KMS-11 (cell line): ENCODE measurements around the gene LILRB1.

ENCODE experiments used
- H2AFZ ChIP-seq: fragments of 200-600 bp; sonication (generic); 2 replicates; pipeline ENCODE4 v1.6.1; 2016; ENCODE audit warnings: antibody characterized with exemption, mixed run types, low read depth
- H3K27ac ChIP-seq: fragments of 200-600 bp; sonication (generic); 2 replicates; pipeline ENCODE4 v1.6.1; 2016; ENCODE audit warnings: mild to moderate bottlenecking, mixed run types
- H3K27me3 ChIP-seq: fragments of 200-600 bp; sonication (generic); 2 replicates; pipeline ENCODE4 v1.6.1; 2017; ENCODE audit warnings: mild to moderate bottlenecking, low read depth, mixed run types, moderate library complexity; ENCODE audit not compliant: insufficient read depth
- H3K36me3 ChIP-seq: fragments of 200-600 bp; sonication (generic); 2 replicates; pipeline ENCODE4 v1.6.1; 2017; ENCODE audit warnings: mild to moderate bottlenecking, mixed run types; ENCODE audit not compliant: insufficient read depth
- H3K4me1 ChIP-seq: fragments of 200-600 bp; sonication (generic); 2 replicates; pipeline ENCODE4 v1.6.1; 2016; ENCODE audit warnings: mild to moderate bottlenecking, low read depth, mixed run types; ENCODE audit not compliant: poor library complexity, severe bottlenecking
- H3K4me2 ChIP-seq: fragments of 200-600 bp; sonication (generic); 2 replicates; pipeline ENCODE4 v1.7.0; 2016; ENCODE audit warnings: mild to moderate bottlenecking, mixed run types
- H3K4me3 ChIP-seq: fragments of 200-600 bp; sonication (generic); IDR thresholded peaks from 2 replicates; pipeline ENCODE4 v1.6.1; 2017; ENCODE audit warnings: low read depth, low read length, mixed read lengths; ENCODE audit not compliant: insufficient read depth
- H3K79me2 ChIP-seq: fragments of 200-600 bp; sonication (generic); 2 replicates; pipeline ENCODE4 v1.6.1; 2016; ENCODE audit warnings: low read depth, mixed run types; ENCODE audit not compliant: insufficient read depth
- H3K9ac ChIP-seq: fragments of 200-600 bp; sonication (generic); 2 replicates; pipeline ENCODE4 v1.6.1; 2016; ENCODE audit warnings: mild to moderate bottlenecking, mixed run types
- H4K20me1 ChIP-seq: fragments of 200-600 bp; sonication (generic); 2 replicates; pipeline ENCODE4 v1.6.1; 2016; ENCODE audit warnings: mild to moderate bottlenecking, mixed run types; ENCODE audit not compliant: insufficient read depth
- TF ChIP-seq, protein P1 (sequence below): fragments of 200-600 bp; sonication (generic); conservative IDR thresholded peaks from 2 replicates; pipeline ENCODE4 v1.6.1; 2017; ENCODE audit warnings: low read depth, mild to moderate bottlenecking, antibody characterized with exemption, low read length, moderate library complexity, mixed read lengths

The LILRB1 gene

GRCh38 chr19:54660964-54661363 is 30.7 kb downstream of the LILRB1 start:
- Histone ChIP-seq H3K36me3 (no peaks in the 10 kb centered on the region), H3K4me3 (no peak overlapping the region), H3K4me2 (no peak overlapping the region), H3K79me2 (no peaks in the 10 kb centered on the region), H4K20me1 (no peaks in the 10 kb centered on the region), H3K27ac (no peak overlapping the region), H3K9ac (no peak overlapping the region), H3K4me1 (no peaks in the 10 kb centered on the region), H3K27me3 (peaks cover 6% of the 10 kb centered on the region; the same call in 1 of the 2 replicates), H2AFZ (no peak overlapping the region)
- TF ChIP-seq, protein P1, sequence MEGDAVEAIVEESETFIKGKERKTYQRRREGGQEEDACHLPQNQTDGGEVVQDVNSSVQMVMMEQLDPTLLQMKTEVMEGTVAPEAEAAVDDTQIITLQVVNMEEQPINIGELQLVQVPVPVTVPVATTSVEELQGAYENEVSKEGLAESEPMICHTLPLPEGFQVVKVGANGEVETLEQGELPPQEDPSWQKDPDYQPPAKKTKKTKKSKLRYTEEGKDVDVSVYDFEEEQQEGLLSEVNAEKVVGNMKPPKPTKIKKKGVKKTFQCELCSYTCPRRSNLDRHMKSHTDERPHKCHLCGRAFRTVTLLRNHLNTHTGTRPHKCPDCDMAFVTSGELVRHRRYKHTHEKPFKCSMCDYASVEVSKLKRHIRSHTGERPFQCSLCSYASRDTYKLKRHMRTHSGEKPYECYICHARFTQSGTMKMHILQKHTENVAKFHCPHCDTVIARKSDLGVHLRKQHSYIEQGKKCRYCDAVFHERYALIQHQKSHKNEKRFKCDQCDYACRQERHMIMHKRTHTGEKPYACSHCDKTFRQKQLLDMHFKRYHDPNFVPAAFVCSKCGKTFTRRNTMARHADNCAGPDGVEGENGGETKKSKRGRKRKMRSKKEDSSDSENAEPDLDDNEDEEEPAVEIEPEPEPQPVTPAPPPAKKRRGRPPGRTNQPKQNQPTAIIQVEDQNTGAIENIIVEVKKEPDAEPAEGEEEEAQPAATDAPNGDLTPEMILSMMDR, result no peak

DNA sequence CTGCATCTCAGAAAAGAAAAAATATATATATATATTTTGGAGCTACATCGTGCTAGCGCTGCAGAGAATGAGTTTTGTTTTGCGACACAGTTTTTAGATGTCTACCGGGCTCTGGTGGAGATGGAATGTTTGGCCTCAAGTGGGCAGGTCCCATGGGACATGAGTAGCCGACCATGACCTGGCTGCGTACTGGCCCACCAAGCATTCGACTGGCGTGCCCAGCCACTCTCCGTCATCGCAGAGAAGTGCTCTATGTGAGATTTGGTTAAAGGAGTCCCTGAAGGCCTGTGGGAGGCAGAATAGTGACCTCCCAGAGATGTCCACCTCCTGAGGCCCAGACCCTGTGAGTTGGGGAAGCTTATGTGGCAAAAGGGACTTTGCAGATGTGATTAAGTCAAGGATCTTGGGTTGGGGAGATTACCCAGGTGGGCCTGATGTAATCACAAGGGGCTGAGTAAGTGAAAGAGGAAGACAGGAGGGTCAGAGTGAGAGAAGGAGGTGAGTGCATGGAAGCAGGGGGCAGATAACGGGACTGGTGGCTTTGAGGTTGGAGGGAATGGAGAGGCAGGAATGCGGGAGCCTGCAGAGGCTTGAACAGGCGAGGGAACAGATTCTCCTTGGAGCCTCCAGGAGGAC is 31.7 kb downstream of the LILRB1 start:
- peaks cover 6% of the 10 kb centered on the region; the same call in 1 of the 2 replicates for H3K27me3 ChIP-seq
- no peak overlapping the region for H3K4me2 ChIP-seq
- no peak overlapping the region for H3K27ac ChIP-seq
- H3K4me3 ChIP-seq, result no peak overlapping the region
- no peak overlapping the region for H3K9ac ChIP-seq
- H3K36me3 ChIP-seq, result no peaks in the 10 kb centered on the region
- TF ChIP-seq, protein P1, result no peak
- no peaks in the 10 kb centered on the region for H4K20me1 ChIP-seq
- H3K4me1 ChIP-seq, result no peaks in the 10 kb centered on the region
- H2AFZ ChIP-seq, result no peak overlapping the region
- no peaks in the 10 kb centered on the region for H3K79me2 ChIP-seq

DNA sequence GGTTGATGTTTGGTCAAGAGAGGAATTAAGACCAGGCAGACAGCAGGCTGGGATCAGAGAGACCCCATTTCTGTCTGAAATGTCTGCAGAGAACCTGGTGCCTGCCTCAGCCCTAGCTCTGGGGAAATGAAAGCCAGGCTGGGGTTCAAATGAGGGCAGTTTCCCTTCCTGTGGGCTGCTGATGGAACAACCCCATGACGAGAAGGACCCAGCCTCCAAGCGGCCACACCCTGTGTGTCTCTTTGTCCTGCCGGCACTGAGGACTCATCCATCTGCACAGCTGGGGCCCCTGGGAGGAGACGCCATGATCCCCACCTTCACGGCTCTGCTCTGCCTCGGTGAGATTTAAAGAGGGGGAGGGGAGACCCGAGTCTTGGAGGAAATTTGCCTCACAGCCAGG is 32.4 kb downstream of the LILRB1 start, which contains the start of gene LILRB4:
LILRB4 (plus strand) TSS at position 256 of the 400 bp plus-strand sequence; CDS start at position 305, 49 bp downstream.
- Histone ChIP-seq H3K27ac (no peak within 1 kb of the TSS), H3K4me3 (no peak within 1 kb of the TSS), H3K27me3 (peaks cover 6% of the 10 kb centered on the region; the same call in 1 of the 2 replicates), H3K4me2 (no peak within 1 kb of the TSS), H3K79me2 (no peaks in the 10 kb centered on the region), H3K9ac (no peak within 1 kb of the TSS), H4K20me1 (no peaks in the 10 kb centered on the region), H3K4me1 (no peaks in the 10 kb centered on the region), H2AFZ (no peak within 1 kb of the TSS), H3K36me3 (no peaks in the 10 kb centered on the region)
- TF ChIP-seq, protein P1, result no peak

- no peaks in the 10 kb centered on the region for H3K4me1 ChIP-seq
- no peak overlapping the region for H3K4me3 ChIP-seq
- no peak overlapping the region for H2AFZ ChIP-seq
- H3K9ac ChIP-seq, result no peak overlapping the region
- no peak overlapping the region for H3K27ac ChIP-seq
- TF ChIP-seq, protein P1, result no peak
- H3K4me2 ChIP-seq, result no peak overlapping the region
- no peaks in the 10 kb centered on the region for H4K20me1 ChIP-seq
- peaks cover 3% of the 10 kb centered on the region; the same call in 1 of the 2 replicates for H3K27me3 ChIP-seq
- H3K79me2 ChIP-seq, result no peaks in the 10 kb centered on the region
- no peaks in the 10 kb centered on the region for H3K36me3 ChIP-seq
Observed at GRCh38 chr19:54665530-54665929, 35.2 kb downstream of the LILRB1 start.
